Activated naive CD8-positive, alpha-beta T cell treated with anti-CD3 and anti-CD28 coated beads, Interleukin-2, amount 10 ng/mL, durations not matched to agents 7 days and 5 days (primary cell): ENCODE measurements around the gene PGP. TPM values are rescaled to one million over a fixed set of nuclear protein-coding genes. Genes with fewer than 3 reads are reported as not detected.

Experiments
- ATAC-seq: fragments of 150-1000 bp; cut with Tn5 transposase; one replicate; pipeline ENCODE4 v1.10.0; 2021; ENCODE audit warnings: low read depth, moderate library complexity
- POLR2A ChIA-PET: fragments of 350-600 bp; sonication (Branson Sonifier 250); formaldehyde crosslinking; loops from one replicate; lab custom pipeline; 2021; ENCODE audit warnings: antibody characterized with exemption; lab: Charles Lee
- DNase-seq: peaks from one replicate; pipeline ENCODE4 v3.0.0; 2021
- H3K27ac Mint-ChIP-seq: one replicate; pipeline ENCODE4 v1.8.0; 2022; ENCODE audit warnings: mild to moderate bottlenecking, mixed read lengths
- H3K27me3 Mint-ChIP-seq: one replicate; pipeline ENCODE4 v1.8.0; 2022; ENCODE audit warnings: mild to moderate bottlenecking, moderate library complexity, mixed read lengths
- H3K36me3 Mint-ChIP-seq: one replicate; pipeline ENCODE4 v1.8.0; 2021; ENCODE audit warnings: mild to moderate bottlenecking, mixed read lengths
- H3K4me1 Mint-ChIP-seq: one replicate; pipeline ENCODE4 v1.8.0; 2021; ENCODE audit warnings: mixed read lengths
- H3K4me3 Mint-ChIP-seq: one replicate; pipeline ENCODE4 v1.8.0; 2022; ENCODE audit warnings: mild to moderate bottlenecking, moderate library complexity, mixed read lengths
- H3K9me3 Mint-ChIP-seq: one replicate; pipeline ENCODE4 v1.8.0; 2021; ENCODE audit warnings: mixed read lengths
- total RNA-seq, 2 experiments: library from RNA; stranded (reverse); gene quantifications; one replicate each; pipeline ENCODE4 v1.2.3, GENCODE V29; 2021

Gene PGP
- total RNA-seq, 2 experiments from 2014 or later: 22.6 to 23.2 TPM

DNA sequence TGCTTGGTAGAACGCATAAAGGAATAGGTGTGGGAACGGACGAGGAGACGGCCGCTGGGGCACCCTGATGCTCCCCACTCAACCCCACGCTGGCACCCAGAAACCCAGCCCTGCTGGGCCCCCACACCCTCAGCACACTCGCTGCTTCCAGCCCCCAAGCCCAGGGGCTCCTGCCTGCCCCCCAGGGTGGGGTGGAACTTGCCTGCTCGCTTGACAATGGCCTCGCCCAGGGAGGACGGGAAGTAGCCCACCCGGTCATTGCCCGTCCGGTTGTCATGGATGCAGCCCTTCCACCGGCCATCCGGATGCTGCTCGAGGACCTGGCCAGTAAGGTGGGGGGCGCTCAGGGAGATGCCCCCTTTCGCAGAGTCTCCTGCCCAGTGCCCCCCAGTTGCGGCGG lies 28.1 kb downstream of the PGP start:
- H3K27ac Mint-ChIP-seq: no peak overlapping the region
- H3K27me3 Mint-ChIP-seq: peaks cover 3% of the 10 kb centered on the region
- POLR2A ChIA-PET: interaction anchor here (0.5 kb wide), 1 partner anchor 365 kb away, joined by 3 read pairs; no protein-coding TSS in a partner anchor
- ATAC-seq: no peak
- H3K4me1 Mint-ChIP-seq: no peaks in the 10 kb centered on the region
- no peak for DNase-seq
- no peak overlapping the region for H3K4me3 Mint-ChIP-seq
- H3K9me3 Mint-ChIP-seq: no peaks in the 10 kb centered on the region
- H3K36me3 Mint-ChIP-seq: no peaks in the 10 kb centered on the region

DNA sequence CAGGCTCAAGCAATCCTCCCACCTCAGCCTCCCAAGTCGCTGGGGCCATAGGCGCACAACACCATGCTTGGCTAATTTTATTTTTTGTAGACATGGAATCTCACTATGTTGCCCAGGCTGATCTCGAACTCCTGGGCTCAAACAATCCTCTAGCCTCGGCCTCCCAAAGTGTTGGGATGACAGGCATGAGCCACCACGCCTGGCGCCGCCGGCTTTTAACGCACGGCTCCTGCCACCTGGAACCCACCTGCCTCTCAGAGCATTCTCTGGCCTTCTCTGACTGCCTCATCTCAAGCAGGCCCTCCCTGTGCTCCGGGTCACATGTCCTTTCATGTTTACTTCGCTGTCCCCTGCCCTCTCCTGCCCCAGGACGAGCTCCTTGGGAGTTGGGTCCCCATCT lies 28.6 kb downstream of the PGP start:
- Mint-ChIP-seq H3K36me3 (no peaks in the 10 kb centered on the region), H3K27me3 (peaks cover 3% of the 10 kb centered on the region), H3K4me1 (no peaks in the 10 kb centered on the region), H3K27ac (no peak overlapping the region), H3K4me3 (no peak overlapping the region), H3K9me3 (no peaks in the 10 kb centered on the region)
- ATAC-seq: no peak
- DNase-seq: no peak
- POLR2A ChIA-PET: no interaction called here

DNA sequence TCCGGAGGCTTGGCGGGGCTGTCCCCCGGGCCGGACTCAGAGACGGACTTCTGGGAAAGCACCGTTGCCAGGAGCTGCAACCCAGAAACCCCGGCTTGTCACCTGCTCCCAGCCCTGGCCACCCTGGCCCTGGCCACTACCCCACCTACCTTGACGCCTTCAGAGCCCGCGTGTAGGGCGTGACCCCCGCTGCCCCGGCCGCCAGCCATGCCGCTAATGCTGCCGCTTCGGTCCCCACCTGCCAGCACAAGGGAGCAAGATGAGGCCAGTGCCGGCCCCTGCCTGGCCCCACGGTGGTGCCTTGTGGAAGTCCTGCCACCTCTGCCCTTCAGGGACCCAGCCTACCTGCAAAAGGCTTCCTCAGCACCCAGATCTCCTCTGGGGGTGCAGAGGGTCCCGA lies 29.7 kb downstream of the PGP start:
- Mint-ChIP-seq H3K27me3 (peaks cover 3% of the 10 kb centered on the region), H3K36me3 (no peaks in the 10 kb centered on the region), H3K9me3 (no peaks in the 10 kb centered on the region), H3K4me3 (no peak overlapping the region), H3K27ac (no peak overlapping the region), H3K4me1 (no peaks in the 10 kb centered on the region)
- no peak for DNase-seq
- ATAC-seq: no peak
- POLR2A ChIA-PET: interaction anchor here (1.9 kb wide), 1 partner anchor 30 kb away, joined by 5 read pairs; the partner anchor contains the start of gene TRAF7

DNA sequence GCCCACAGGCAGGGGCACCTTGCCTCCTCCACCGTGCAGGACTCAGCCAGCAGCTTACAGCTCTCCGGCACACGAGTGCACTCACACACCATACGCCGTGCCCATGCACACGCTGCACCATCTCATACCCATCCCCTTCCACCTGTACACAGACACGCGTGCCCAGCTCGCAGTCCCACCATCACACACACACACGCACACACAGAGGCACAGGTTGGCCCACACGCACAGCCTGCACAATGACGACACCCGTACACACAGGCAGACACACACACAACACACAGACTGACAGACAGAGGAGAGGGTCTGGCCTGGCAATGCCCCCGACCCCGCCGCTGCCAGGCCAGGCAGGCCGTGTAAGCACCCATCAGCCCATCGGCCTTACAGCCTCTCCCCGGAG lies 30.3 kb downstream of the PGP start:
- Mint-ChIP-seq H3K36me3 (no peaks in the 10 kb centered on the region), H3K27ac (no peak overlapping the region), H3K27me3 (peaks cover 3% of the 10 kb centered on the region), H3K4me1 (no peaks in the 10 kb centered on the region), H3K9me3 (no peaks in the 10 kb centered on the region), H3K4me3 (no peak overlapping the region)
- no peak for ATAC-seq
- POLR2A ChIA-PET: interaction anchor here (1.9 kb wide), 1 partner anchor 29 kb away, joined by 5 read pairs; the partner anchor contains the start of gene TRAF7
- DNase-seq: no peak

DNA sequence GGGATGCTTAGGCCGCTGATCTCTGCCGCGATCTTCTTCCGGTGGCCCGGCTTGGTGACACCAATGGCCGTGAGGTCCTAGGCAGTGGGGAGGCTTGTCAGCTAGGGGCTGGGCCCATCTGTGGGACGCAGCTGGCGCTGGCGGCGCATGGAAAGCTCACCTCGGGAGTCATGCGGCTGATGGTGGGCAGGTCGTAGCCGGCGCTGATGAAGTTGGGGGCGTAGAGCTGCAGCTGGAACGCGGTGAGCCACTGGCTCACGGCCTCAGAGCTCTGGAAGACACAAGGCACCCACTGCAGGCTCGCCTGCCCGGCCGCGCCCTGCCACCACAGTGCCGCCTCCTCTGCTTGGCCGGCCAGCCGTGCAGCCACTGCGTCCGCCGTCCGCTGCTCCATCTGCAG lies 31.0 kb downstream of the PGP start:
- no peak overlapping the region for H3K4me3 Mint-ChIP-seq
- no peaks in the 10 kb centered on the region for H3K36me3 Mint-ChIP-seq
- ATAC-seq (no peak), DNase-seq (no peak)
- peaks cover 3% of the 10 kb centered on the region for H3K27me3 Mint-ChIP-seq
- H3K27ac Mint-ChIP-seq: no peak overlapping the region
- no peaks in the 10 kb centered on the region for H3K4me1 Mint-ChIP-seq
- POLR2A ChIA-PET: interaction anchor here (1.9 kb wide), 1 partner anchor 28 kb away, joined by 5 read pairs; the partner anchor contains the start of gene TRAF7
- no peaks in the 10 kb centered on the region for H3K9me3 Mint-ChIP-seq

DNA sequence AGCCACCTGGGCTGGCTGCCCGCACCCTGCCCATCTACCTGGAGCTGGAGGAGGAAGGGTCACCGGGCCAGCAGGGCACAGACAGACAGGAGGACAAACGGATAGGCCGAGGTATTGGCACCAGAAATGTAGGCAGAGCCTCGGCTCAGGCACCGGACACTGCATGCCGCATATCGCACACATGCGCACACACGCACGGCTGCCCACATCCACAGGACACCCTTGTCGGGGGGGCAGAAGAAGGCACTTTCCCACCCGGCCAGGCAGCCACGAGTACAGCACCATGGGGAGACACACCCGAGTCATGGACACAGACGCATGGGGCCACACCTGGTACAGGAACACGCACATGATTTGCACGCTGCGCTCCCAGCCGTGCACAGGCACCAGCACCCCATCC lies 32.7 kb downstream of the PGP start:
- Mint-ChIP-seq H3K36me3 (no peaks in the 10 kb centered on the region), H3K27me3 (peaks cover 3% of the 10 kb centered on the region), H3K9me3 (no peaks in the 10 kb centered on the region), H3K4me3 (no peak overlapping the region), H3K4me1 (no peaks in the 10 kb centered on the region), H3K27ac (no peak overlapping the region)
- DNase-seq (no peak), ATAC-seq (no peak)
- POLR2A ChIA-PET: interaction anchor here (2.0 kb wide), 1 partner anchor 27 kb away, joined by 9 read pairs; the partner anchor contains the start of gene TRAF7

DNA sequence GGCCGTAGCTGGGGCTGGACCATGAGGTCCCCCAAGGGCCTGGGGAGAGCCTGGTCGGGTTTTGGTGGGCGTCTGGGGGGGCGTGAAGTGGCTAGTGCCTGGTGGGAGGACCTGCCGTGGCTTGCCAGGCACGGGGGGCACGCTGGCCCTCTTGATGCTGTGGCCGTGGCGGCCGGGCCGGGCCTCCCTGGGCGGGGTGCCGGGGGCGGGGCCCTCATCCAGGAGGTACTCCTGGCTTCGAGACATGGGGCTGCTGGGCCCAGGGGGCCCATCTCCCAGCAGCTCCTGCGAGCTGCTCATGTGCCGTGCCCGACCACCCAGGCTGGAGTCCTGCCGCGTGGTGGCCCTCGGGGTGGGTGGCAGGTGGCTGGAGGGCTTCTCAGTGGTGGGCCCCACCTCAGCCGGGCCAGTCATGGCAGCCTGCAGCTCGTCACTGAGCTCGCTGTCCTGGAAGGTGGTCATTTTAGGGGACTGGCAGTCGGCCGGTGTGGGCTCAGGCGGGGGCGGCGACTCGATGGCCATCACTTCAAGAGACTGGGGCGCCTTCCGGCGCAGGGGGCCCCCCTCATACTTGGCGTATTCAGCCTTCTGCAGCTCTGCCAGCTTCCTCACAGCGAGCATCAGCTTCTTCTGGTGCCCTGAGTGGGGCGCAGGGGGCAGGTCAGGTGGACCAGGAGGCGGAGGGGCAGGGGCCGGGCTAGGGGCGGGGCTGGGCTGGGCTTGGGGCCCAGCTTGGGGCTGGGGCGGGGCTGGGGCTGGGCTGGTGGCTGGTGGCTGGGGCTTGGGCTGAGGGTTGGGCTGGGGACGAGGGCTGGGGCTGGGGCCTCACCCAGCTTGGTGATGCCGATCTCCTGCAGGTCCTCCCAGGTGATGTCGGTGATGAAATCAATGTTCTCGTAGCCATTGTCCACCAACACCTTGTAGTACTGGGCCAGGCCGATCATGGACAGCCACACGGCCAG lies 33.4 kb downstream of the PGP start:
- H3K4me3 Mint-ChIP-seq: no peak overlapping the region
- H3K36me3 Mint-ChIP-seq: no peaks in the 10 kb centered on the region
- ATAC-seq (no peak), DNase-seq (no peak)
- no peaks in the 10 kb centered on the region for H3K4me1 Mint-ChIP-seq
- no peaks in the 10 kb centered on the region for H3K9me3 Mint-ChIP-seq
- no peak overlapping the region for H3K27ac Mint-ChIP-seq
- POLR2A ChIA-PET: interaction anchor here (2.0 kb wide), 1 partner anchor 26 kb away, joined by 9 read pairs; the partner anchor contains the start of gene TRAF7
- H3K27me3 Mint-ChIP-seq: peaks cover 3% of the 10 kb centered on the region

DNA sequence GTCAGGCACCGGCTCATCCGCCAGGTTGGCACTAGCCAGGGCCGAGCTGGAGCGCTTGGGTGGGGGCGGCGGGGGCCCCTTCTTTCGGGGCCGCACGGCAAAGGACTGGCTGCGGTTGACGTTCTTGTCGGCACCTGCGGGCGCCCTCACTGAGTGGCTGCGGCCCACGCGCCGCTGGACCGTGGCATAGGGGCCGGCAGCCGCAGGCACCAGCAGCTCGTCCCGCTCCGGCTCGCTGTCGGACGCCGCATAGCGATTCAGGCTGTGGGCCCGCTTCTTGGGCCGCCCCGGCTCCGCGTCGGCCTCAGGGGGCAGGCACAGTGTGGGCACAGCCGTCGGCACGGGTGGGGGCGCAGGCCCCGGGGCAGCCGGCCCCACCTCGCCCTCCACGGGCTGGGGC lies 34.2 kb downstream of the PGP start:
- no peaks in the 10 kb centered on the region for H3K9me3 Mint-ChIP-seq
- ATAC-seq (no peak), DNase-seq (no peak)
- no peaks in the 10 kb centered on the region for H3K27me3 Mint-ChIP-seq
- no peak overlapping the region for H3K27ac Mint-ChIP-seq
- no peak overlapping the region for H3K4me3 Mint-ChIP-seq
- no peaks in the 10 kb centered on the region for H3K4me1 Mint-ChIP-seq
- POLR2A ChIA-PET: no interaction called here
- no peaks in the 10 kb centered on the region for H3K36me3 Mint-ChIP-seq

DNA sequence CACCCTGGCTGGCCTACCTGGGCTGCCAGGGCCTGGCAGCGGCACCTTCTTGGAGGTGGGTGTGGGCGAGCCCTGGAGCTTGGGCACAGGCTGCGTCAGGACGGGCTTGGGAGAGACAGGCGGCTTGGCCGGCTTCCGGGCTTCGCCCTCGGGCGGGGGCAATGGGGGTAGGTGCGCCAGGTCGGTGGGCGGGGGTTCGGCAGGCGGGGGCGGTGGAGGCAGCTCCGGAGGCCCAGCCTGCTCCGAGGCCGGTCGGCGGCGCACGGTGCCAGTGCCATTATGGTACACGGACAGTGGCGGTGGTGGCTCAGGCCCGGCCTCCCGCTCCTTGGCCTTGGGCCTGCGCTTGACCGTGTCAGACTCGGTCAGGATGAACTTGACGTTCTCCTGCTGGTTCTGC lies 35.1 kb downstream of the PGP start:
- Mint-ChIP-seq H3K4me1 (no peaks in the 10 kb centered on the region), H3K27me3 (no peaks in the 10 kb centered on the region), H3K27ac (no peak overlapping the region), H3K36me3 (no peaks in the 10 kb centered on the region), H3K4me3 (no peak overlapping the region), H3K9me3 (no peaks in the 10 kb centered on the region)
- POLR2A ChIA-PET: no interaction called here
- ATAC-seq: no peak
- no peak for DNase-seq

DNA sequence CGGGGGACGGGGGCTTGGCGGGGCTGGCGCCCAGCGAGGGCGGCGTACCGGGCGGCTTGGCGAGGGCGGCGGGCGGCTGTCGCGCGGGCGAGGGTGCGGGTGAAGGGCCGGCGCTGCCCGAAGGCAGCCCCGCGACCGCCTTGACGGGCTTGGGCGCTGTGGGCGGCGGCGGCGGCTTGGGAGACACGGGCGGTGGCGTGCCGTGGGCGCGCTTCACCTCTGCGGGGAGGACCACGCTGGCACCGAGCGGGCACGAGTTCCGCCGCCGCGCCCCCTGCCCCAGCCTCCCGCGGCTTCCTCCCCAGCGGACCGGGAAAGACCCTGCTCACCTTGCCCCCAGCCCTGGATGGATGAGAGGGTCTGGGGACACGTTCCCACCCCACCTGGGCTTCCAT lies 35.5 kb downstream of the PGP start:
- no peaks in the 10 kb centered on the region for H3K27me3 Mint-ChIP-seq
- H3K4me1 Mint-ChIP-seq: no peaks in the 10 kb centered on the region
- POLR2A ChIA-PET: no interaction called here
- no peak overlapping the region for H3K27ac Mint-ChIP-seq
- ATAC-seq (no peak), DNase-seq (no peak)
- no peaks in the 10 kb centered on the region for H3K9me3 Mint-ChIP-seq
- no peak overlapping the region for H3K4me3 Mint-ChIP-seq
- H3K36me3 Mint-ChIP-seq: no peaks in the 10 kb centered on the region

DNA sequence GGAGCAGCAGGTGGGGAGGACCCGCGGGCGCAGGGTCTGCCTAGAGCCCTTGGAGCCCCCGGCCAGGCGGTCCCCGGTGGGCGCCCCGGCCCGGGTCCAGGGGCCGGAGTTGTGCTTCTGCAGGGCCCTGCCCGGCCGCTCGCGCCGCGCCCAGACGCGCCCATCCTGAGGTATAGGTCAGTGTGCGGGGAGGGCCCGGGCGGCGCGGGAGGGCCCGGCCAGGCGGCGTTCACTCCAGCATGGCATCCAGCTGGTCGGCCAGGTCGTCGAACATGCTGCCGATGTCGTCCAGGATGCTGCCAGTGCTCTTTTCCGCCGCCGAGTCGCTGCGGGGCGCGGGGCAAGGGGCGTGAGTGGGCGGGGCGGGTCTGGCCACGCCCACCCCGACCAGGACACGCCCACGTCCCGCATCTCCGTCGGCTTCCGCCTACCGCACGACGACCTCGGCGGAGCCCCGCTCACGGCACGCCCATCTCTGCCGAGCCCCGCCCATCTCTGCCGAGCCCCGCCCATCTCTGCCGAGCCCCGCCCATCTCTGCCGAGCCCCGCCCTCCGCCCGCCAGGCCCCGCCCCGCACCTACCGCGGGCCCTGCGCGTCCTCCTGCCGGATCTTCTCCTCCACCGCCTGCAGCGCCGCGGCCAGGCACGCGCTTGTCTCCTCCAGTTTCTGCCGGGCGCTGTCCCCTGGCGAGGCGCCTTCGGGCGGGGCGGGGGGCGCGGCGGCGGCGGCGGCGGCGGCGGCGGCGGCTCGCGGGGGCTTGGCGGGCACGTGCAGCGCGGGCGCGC lies 36.1 kb downstream of the PGP start:
- Mint-ChIP-seq H3K27me3 (no peaks in the 10 kb centered on the region), H3K4me1 (no peaks in the 10 kb centered on the region), H3K9me3 (no peaks in the 10 kb centered on the region), H3K4me3 (no peak overlapping the region), H3K27ac (no peak overlapping the region), H3K36me3 (no peaks in the 10 kb centered on the region)
- POLR2A ChIA-PET: no interaction called here
- ATAC-seq: peak; percentile 40
- DNase-seq: peak; percentile 55

DNA sequence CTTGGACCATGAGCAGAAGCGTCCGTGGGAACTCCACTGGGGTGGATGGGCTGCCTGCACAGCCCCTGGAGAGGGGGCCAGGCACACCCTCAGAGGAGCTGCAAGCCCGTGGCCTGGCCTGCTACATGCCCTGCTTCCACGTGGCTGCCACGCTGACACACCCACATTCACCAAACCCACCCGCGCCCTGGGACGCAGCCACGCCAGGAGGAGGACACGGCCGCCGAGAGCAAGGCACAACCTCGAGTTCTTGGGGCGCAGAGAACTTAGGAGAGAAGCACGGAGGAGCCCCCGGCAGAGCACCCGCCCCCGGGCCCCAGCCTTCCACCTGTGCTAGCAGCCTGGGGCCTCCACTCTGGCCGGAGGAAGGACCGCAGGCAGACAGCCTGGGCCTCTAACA lies 37.1 kb downstream of the PGP start:
- no peaks in the 10 kb centered on the region for H3K4me1 Mint-ChIP-seq
- H3K9me3 Mint-ChIP-seq: no peaks in the 10 kb centered on the region
- H3K27me3 Mint-ChIP-seq: no peaks in the 10 kb centered on the region
- POLR2A ChIA-PET: no interaction called here
- ATAC-seq (no peak), DNase-seq (no peak)
- no peak overlapping the region for H3K27ac Mint-ChIP-seq
- H3K36me3 Mint-ChIP-seq: no peaks in the 10 kb centered on the region
- no peak overlapping the region for H3K4me3 Mint-ChIP-seq

DNA sequence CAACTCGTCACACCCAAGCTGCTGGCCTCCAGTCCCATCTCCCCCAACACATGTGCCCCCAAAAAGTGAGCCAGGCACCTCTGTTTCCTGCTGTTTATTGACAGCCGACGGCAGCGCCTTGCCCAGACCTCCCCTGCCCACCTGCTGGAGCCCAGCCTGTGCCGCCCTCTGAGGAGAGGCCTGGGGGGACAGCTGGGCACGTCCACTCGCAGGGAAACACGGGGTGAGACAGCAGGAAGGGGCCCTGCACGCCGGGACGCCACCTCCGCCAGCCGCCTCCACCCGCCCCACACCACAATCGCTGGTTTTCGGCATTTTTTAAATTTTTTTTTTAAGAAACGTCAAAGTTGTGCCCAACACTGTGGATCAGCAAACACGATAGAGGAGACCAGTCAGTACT lies 37.5 kb downstream of the PGP start:
- Mint-ChIP-seq H3K36me3 (no peaks in the 10 kb centered on the region), H3K27me3 (no peaks in the 10 kb centered on the region), H3K9me3 (no peaks in the 10 kb centered on the region), H3K4me3 (no peak overlapping the region), H3K4me1 (no peaks in the 10 kb centered on the region), H3K27ac (no peak overlapping the region)
- POLR2A ChIA-PET: no interaction called here
- DNase-seq (no peak), ATAC-seq (no peak)
